ENCODE measurements around the gene RBM8A.

The RBM8A gene

GRCh38 chr1:145878724-145879123, 48.6 kb downstream of the RBM8A start:
- TF ChIP-seq CTCF (IDR thresholded peaks at IDR 0.05; ENCODE audit: low read depth, low read length) (no peak), POLR2A (IDR thresholded peaks at IDR 0.05; ENCODE audit: extremely low read depth, insufficient read length) (no peak), MAX (IDR thresholded peaks at IDR 0.05; ENCODE audit: low read depth, low read length) (no peak), MYC (IDR thresholded peaks at IDR 0.05; ENCODE audit: low read depth, low read length) (no peak)
- no peak for DNase-seq (ENCODE audit: low read depth)

GRCh38 chr1:145877923-145878486, 49.3 kb downstream of the RBM8A start:
- TF ChIP-seq MYC (IDR thresholded peaks at IDR 0.05; ENCODE audit: low read depth, low read length) (no peak), POLR2A (IDR thresholded peaks at IDR 0.05; ENCODE audit: extremely low read depth, insufficient read length) (no peak), MAX (IDR thresholded peaks at IDR 0.05; ENCODE audit: low read depth, low read length) (no peak), CTCF (IDR thresholded peaks at IDR 0.05; ENCODE audit: low read depth, low read length) (no peak)
- no peak overlapping the region for H3K4me3 ChIP-seq (ENCODE audit: low read depth, low read length)
- DNase-seq (ENCODE audit: low read depth), result no peak

More at GRCh38 chr1:145878724-145879123, 48.6 kb downstream of the RBM8A start:
- H3K4me3 ChIP-seq (ENCODE audit: low read depth, low read length), result no peak overlapping the region

- no peak overlapping the region for H3K4me3 ChIP-seq (ENCODE audit: low read depth, low read length)
- DNase-seq (ENCODE audit: low read depth), result peak; percentile 32
- no peak for TF ChIP-seq MAX (IDR thresholded peaks at IDR 0.05; ENCODE audit: low read depth, low read length)
Observed at GRCh38 chr1:145874646-145875045, 52.6 kb downstream of the RBM8A start.

GRCh38 chr1:145871994-145872924, 55.0 kb downstream of the RBM8A start:
- peak; percentile 39; the same call in 1 of the 2 replicates for TF ChIP-seq MYC (IDR thresholded peaks at IDR 0.05; ENCODE audit: low read depth, low read length)
- TF ChIP-seq CTCF (IDR thresholded peaks at IDR 0.05; ENCODE audit: low read depth, low read length), result no peak
- 0 out of 2 replicates have a peak, but pooled peaks have one; percentile 39 for TF ChIP-seq MAX (IDR thresholded peaks at IDR 0.05; ENCODE audit: low read depth, low read length)
- TF ChIP-seq POLR2A (IDR thresholded peaks at IDR 0.05; ENCODE audit: extremely low read depth, insufficient read length), result peak; percentile 27
- peak; percentile 91 for DNase-seq (ENCODE audit: low read depth)
- peak overlapping the region; percentile 68 for H3K4me3 ChIP-seq (ENCODE audit: low read depth, low read length)

Data from NB4 (cell line).